ENCODE measurements around the gene FCHSD2. TPM values are rescaled to one million over a fixed set of nuclear protein-coding genes. Genes with fewer than 3 reads are reported as not detected.
A peak's percentile ranks its signal among the peaks of the same experiment; 100 is the strongest.

FCHSD2 gene
- total RNA-seq, 1 donor from 2014 or later: 10.0 TPM

DNA sequence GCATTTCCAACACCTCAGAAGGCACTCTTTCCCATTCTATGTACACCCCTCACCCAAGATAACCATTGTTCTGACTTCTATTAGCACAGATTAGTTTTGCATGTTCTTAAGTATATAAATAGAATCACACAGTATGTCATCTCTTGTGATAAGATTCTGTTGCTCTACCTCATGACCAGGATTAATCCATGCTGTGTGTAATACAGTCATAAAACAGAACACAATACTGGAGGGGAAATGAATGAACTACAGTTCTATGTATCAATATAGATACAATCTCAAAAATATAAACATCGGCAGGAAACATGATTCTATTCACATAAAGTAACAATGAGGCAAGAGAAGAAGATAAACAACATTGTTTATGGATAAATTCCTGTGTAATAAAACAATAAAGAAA, 176.4 kb downstream of the FCHSD2 start:
- Histone ChIP-seq H3K4me3 (ENCODE audit: low read depth, low read length) (no peak overlapping the region), H3K27me3 (ENCODE audit: control insufficient read depth, insufficient read depth, low read length) (no peaks in the 10 kb centered on the region), H3K36me3 (ENCODE audit: control insufficient read depth, insufficient read depth, low read length) (no peaks in the 10 kb centered on the region)
- TF ChIP-seq, protein P1, sequence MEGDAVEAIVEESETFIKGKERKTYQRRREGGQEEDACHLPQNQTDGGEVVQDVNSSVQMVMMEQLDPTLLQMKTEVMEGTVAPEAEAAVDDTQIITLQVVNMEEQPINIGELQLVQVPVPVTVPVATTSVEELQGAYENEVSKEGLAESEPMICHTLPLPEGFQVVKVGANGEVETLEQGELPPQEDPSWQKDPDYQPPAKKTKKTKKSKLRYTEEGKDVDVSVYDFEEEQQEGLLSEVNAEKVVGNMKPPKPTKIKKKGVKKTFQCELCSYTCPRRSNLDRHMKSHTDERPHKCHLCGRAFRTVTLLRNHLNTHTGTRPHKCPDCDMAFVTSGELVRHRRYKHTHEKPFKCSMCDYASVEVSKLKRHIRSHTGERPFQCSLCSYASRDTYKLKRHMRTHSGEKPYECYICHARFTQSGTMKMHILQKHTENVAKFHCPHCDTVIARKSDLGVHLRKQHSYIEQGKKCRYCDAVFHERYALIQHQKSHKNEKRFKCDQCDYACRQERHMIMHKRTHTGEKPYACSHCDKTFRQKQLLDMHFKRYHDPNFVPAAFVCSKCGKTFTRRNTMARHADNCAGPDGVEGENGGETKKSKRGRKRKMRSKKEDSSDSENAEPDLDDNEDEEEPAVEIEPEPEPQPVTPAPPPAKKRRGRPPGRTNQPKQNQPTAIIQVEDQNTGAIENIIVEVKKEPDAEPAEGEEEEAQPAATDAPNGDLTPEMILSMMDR (IDR thresholded peaks at IDR 0.05; ENCODE audit: insufficient read depth, low read length, severe bottlenecking): no peak
- no peak for DNase-seq (ENCODE audit: low read depth)
- FAIRE-seq: no peak

DNA sequence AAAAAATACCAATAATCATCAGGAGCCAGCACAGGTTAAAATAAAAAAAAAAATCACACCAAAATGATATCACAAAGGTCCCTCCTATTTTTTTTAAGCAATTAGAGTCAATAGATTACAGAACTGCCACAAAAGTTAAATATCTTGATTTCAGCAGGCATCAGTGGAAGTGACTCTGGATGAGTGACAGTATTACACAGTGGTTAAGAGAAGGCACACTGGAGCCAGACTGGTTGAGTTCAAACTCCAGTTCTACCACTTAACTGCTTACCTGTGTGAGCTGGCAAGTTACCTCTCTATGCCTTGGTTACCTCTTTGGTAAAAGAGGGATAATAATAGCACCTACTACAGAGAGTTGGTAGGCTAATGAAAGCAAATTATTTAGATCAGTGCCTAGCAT, 179.4 kb downstream of the FCHSD2 start:
- H3K36me3 ChIP-seq (ENCODE audit: control insufficient read depth, insufficient read depth, low read length): no peaks in the 10 kb centered on the region
- no peak for FAIRE-seq
- TF ChIP-seq, protein P1 (IDR thresholded peaks at IDR 0.05; ENCODE audit: insufficient read depth, low read length, severe bottlenecking): no peak

DNA sequence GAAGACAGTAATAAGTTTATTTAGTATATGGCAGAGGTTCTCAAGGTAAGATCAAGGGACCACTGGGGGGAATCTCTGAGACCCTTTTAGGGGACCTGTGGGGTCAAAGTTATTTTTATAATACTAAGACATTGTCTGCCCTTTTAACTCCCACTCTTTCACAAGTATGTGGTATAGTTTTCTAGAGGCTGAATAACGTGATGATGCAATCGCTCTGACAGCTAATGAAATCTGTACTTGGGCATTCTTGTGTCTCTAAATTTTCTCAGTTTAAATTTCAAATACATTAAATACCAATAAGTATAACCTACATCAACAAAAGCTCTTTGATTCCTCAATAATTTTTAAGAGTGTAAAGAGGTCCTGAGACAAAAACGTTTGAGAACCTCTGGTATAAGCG, 180.0 kb downstream of the FCHSD2 start:
- Histone ChIP-seq H3K4me3 (ENCODE audit: low read depth, low read length) (no peak overlapping the region), H3K27me3 (ENCODE audit: control insufficient read depth, insufficient read depth, low read length) (no peaks in the 10 kb centered on the region), H3K36me3 (ENCODE audit: control insufficient read depth, insufficient read depth, low read length) (no peaks in the 10 kb centered on the region)
- TF ChIP-seq, protein P1 (IDR thresholded peaks at IDR 0.05; ENCODE audit: insufficient read depth, low read length, severe bottlenecking): no peak
- FAIRE-seq (no peak), DNase-seq (ENCODE audit: low read depth) (peak; percentile 26)

More for the DNA sequence above, 179.4 kb downstream of the FCHSD2 start:
- no peaks in the 10 kb centered on the region for H3K27me3 ChIP-seq (ENCODE audit: control insufficient read depth, insufficient read depth, low read length)
- no peak overlapping the region for H3K4me3 ChIP-seq (ENCODE audit: low read depth, low read length)
- no peak for DNase-seq (ENCODE audit: low read depth)

DNA sequence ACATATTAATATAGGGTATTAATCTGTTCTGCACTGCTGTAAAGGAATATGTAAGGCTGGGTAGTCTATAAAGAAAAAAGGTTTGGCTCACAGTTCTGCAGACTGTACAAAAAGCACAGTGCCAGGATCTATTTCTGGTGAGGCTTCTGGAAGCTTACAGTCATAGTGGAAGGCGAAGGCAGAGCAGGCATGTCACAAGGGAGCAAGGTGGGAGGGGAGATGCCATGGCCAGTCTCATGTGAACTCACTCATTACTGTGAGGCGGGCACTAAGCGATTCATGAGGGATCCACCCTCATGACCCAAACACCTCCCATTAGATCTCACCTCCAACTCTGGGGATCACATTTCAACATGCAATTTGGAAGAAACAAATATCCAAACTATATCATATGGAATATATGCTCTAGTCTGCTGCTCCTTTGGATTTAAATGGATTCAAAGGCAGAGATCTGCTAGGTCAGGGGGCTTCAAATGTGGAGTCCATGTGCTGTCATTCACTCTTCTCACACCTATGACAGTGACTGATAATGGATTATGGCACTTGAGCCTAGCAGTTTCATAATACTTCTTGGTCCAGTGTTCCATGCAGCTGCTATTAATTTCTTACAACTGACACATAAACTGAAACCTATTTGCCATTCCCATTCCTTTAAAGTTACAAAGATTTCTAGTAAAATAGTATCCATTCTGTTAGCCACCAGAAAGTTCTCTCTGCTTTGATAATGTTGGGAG, 182.0 kb downstream of the FCHSD2 start:
- TF ChIP-seq, protein P1 (IDR thresholded peaks at IDR 0.05; ENCODE audit: insufficient read depth, low read length, severe bottlenecking): no peak
- DNase-seq (ENCODE audit: low read depth): no peak
- FAIRE-seq: no peak
- Histone ChIP-seq H3K36me3 (ENCODE audit: control insufficient read depth, insufficient read depth, low read length) (no peaks in the 10 kb centered on the region), H3K4me3 (ENCODE audit: low read depth, low read length) (no peak overlapping the region), H3K27me3 (ENCODE audit: control insufficient read depth, insufficient read depth, low read length) (no peaks in the 10 kb centered on the region)

DNA sequence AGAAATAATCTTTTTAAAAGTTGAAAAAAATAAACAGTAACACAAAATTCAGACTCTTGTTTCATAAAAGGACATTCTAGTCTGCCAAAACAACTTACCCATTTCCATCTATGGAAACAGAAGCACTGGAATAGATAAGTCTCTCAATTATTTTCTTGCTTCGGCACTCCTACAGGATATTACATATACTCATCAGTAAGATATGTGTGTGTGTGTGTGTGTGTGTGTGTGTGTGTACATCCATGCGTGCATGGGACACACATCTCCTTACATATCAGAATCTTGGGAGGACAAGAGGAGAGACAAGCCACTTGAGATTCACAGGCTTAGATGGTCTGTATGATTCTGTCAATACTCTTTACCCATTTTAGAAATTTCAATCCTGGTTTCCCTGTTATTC, 183.3 kb downstream of the FCHSD2 start:
- Histone ChIP-seq H3K27me3 (ENCODE audit: control insufficient read depth, insufficient read depth, low read length) (no peaks in the 10 kb centered on the region), H3K4me3 (ENCODE audit: low read depth, low read length) (no peak overlapping the region), H3K36me3 (ENCODE audit: control insufficient read depth, insufficient read depth, low read length) (no peaks in the 10 kb centered on the region)
- TF ChIP-seq, protein P1 (IDR thresholded peaks at IDR 0.05; ENCODE audit: insufficient read depth, low read length, severe bottlenecking): no peak
- no peak for FAIRE-seq
- no peak for DNase-seq (ENCODE audit: low read depth)

DNA sequence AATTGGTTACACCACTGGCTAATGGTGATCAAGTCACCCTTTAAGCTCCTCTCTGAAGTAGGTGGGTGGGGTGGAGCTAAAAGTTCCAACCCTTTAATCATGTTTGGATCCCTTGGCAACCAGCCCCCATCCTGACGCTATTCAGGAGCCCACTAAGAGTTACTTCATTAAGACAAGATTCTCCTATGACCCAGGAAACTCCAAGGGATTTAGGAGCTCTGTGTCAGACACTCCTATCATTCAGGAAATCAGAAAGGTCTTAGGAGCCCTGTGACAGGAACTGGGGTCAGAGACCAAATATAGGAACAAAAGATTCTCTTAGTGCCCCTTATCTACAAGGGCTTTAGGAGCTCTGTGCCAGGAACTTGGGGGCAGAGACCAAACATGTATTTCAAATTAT, 186.7 kb downstream of the FCHSD2 start:
- no peak for FAIRE-seq
- DNase-seq (ENCODE audit: low read depth): no peak

More for the DNA sequence above, 186.7 kb downstream of the FCHSD2 start:
- TF ChIP-seq, protein P1 (IDR thresholded peaks at IDR 0.05; ENCODE audit: insufficient read depth, low read length, severe bottlenecking): no peak
- no peaks in the 10 kb centered on the region for H3K27me3 ChIP-seq (ENCODE audit: control insufficient read depth, insufficient read depth, low read length)
- no peaks in the 10 kb centered on the region for H3K36me3 ChIP-seq (ENCODE audit: control insufficient read depth, insufficient read depth, low read length)
- no peak overlapping the region for H3K4me3 ChIP-seq (ENCODE audit: low read depth, low read length)

All from bronchial epithelial cell (primary cell).